Fibroblast of skin of back (primary cell): Measurements from ENCODE around the gene TRNP1.
"Not testable (repeated sequence)": the region's sequence is repeated elsewhere in the genome, so short reads cannot be mapped to it uniquely, and the experiment has no call there.

Experiments used
- DNase-seq: peaks from one replicate; pipeline ENCODE4 v3.0.0-alpha.2; 2013

Gene TRNP1

GRCh38 chr1:26976621-26977510, 16.6 kb upstream of the TRNP1 start:
- no peak for DNase-seq

- no peak for DNase-seq
Measured at GRCh38 chr1:26978901-26979300, 14.6 kb upstream of the TRNP1 start.

GRCh38 chr1:26981146-26981846, 12.2 kb upstream of the TRNP1 start:
- no peak for DNase-seq

- no peak for DNase-seq
Measured at GRCh38 chr1:26983863-26984262, 9.6 kb upstream of the TRNP1 start.

GRCh38 chr1:26984291-26984690, 9.2 kb upstream of the TRNP1 start:
- no peak for DNase-seq

GRCh38 chr1:26986658-26987057, 6.8 kb upstream of the TRNP1 start:
- no peak for DNase-seq

GRCh38 chr1:26989403-26990109, 3.9 kb upstream of the TRNP1 start:
- not testable (repeated sequence) for DNase-seq

GRCh38 chr1:26991310-26992116, 2.0 kb upstream of the TRNP1 start:
- peak; percentile 49 for DNase-seq

- DNase-seq, result no peak
Measured at GRCh38 chr1:26994020-26994786, 711 bp downstream of the TRNP1 start.

- DNase-seq, result no peak
Measured at GRCh38 chr1:26994787-26995517, 1.5 kb downstream of the TRNP1 start.

- DNase-seq, result peak; percentile 56
Measured at GRCh38 chr1:26996024-26996423, 2.5 kb downstream of the TRNP1 start.

- DNase-seq, result no peak
Measured at GRCh38 chr1:26996665-26997064, 3.2 kb downstream of the TRNP1 start.

- DNase-seq, result peak; percentile 61
Measured at GRCh38 chr1:26998429-26999300, 5.2 kb downstream of the TRNP1 start.

- DNase-seq, result peak; percentile 100
Measured at GRCh38 chr1:26999440-26999987, 6.0 kb downstream of the TRNP1 start.

GRCh38 chr1:27000090-27000816, 6.8 kb downstream of the TRNP1 start:
- no peak for DNase-seq

GRCh38 chr1:27000817-27001460, 7.4 kb downstream of the TRNP1 start:
- peak; percentile 89 for DNase-seq

GRCh38 chr1:27001570-27002360, 8.3 kb downstream of the TRNP1 start:
- peak; percentile 38 for DNase-seq
